GM19239 (cell line): ENCODE data around the gene FCMR.
A peak's percentile ranks its signal among the peaks of the same experiment; 100 is the strongest.
"Not testable (repeated sequence)": the region's sequence is repeated elsewhere in the genome, so short reads cannot be mapped to it uniquely, and the experiment has no call there.

Source experiments
- DNase-seq: peaks from one replicate; pipeline ENCODE4 v3.0.0; 2011; ENCODE audit warnings: low spot score; ENCODE audit not compliant: insufficient read length
- FAIRE-seq: peaks from 2 replicates; lab custom pipeline; 2011; peaks lifted over from hg19 to GRCh38; lab: Jason Lieb, UNC

The FCMR gene

GRCh38 chr1:206883160-206883559 is 38.6 kb downstream of the FCMR start:
- DNase-seq (no peak), FAIRE-seq (no peak)

- FAIRE-seq = no peak
- DNase-seq = no peak
Measured at GRCh38 chr1:206882555-206882954, 39.2 kb downstream of the FCMR start.

- DNase-seq (no peak), FAIRE-seq (no peak)
Measured at GRCh38 chr1:206880314-206880713, 41.4 kb downstream of the FCMR start.

- DNase-seq (no peak), FAIRE-seq (no peak)
Measured at GRCh38 chr1:206878456-206878855, 43.3 kb downstream of the FCMR start.

- DNase-seq (no peak), FAIRE-seq (no peak)
Measured at GRCh38 chr1:206875752-206876377, 45.9 kb downstream of the FCMR start.

GRCh38 chr1:206873603-206874188 is 48.0 kb downstream of the FCMR start:
- FAIRE-seq = no peak

GRCh38 chr1:206872139-206872538 is 49.6 kb downstream of the FCMR start:
- FAIRE-seq (no peak), DNase-seq (no peak)

More at GRCh38 chr1:206873603-206874188, 48.0 kb downstream of the FCMR start:
- no peak for DNase-seq

- DNase-seq (no peak), FAIRE-seq (no peak)
Measured at GRCh38 chr1:206868264-206868663, 53.5 kb downstream of the FCMR start.

GRCh38 chr1:206867716-206868115 is 54.0 kb downstream of the FCMR start:
- no peak for DNase-seq
- no peak for FAIRE-seq

GRCh38 chr1:206867239-206867638 is 54.5 kb downstream of the FCMR start:
- DNase-seq (no peak), FAIRE-seq (no peak)

GRCh38 chr1:206866062-206866461 is 55.7 kb downstream of the FCMR start:
- FAIRE-seq (no peak), DNase-seq (no peak)

GRCh38 chr1:206864939-206865671 is 56.6 kb downstream of the FCMR start, which contains the start of gene IL20:
IL20 (plus strand) TSS chr1:206865623; CDS start chr1:206865853, 230 bp downstream.
- peak; percentile 85 for FAIRE-seq
- peak; percentile 38 for DNase-seq

- no peak for DNase-seq
- no peak for FAIRE-seq
Measured at GRCh38 chr1:206863266-206863665, 58.5 kb downstream of the FCMR start.

GRCh38 chr1:206860165-206860564 is 61.6 kb downstream of the FCMR start:
- FAIRE-seq = no peak

GRCh38 chr1:206859082-206859521 is 62.6 kb downstream of the FCMR start:
- DNase-seq = no peak
- no peak for FAIRE-seq

More at GRCh38 chr1:206860165-206860564, 61.6 kb downstream of the FCMR start:
- no peak for DNase-seq

- peak; percentile 26 for FAIRE-seq
Measured at GRCh38 chr1:206856674-206857464, 64.9 kb downstream of the FCMR start.

GRCh38 chr1:206855859-206856258 is 65.9 kb downstream of the FCMR start:
- FAIRE-seq = no peak
- no peak for DNase-seq

More at GRCh38 chr1:206856674-206857464, 64.9 kb downstream of the FCMR start:
- DNase-seq = no peak

- no peak for FAIRE-seq
- no peak for DNase-seq
Measured at GRCh38 chr1:206854401-206855129, 67.2 kb downstream of the FCMR start.

GRCh38 chr1:206853696-206854095 is 68.0 kb downstream of the FCMR start:
- not testable (repeated sequence) for DNase-seq, FAIRE-seq
